Hippocampal formation (tissue), 2 donors: ENCODE data around the gene VSIG2.

Source experiments
- DNase-seq, 2 donors: peaks; one replicate each; lab custom pipeline; 2025; lab: John Stamatoyannopoulos, UW

Gene VSIG2

GRCh38 chr11:124724979-124725718, 26.9 kb downstream of the VSIG2 start:
- DNase-seq = no peak

GRCh38 chr11:124722176-124722575, 29.9 kb downstream of the VSIG2 start:
- no peak for DNase-seq

- no peak for DNase-seq
Measured at GRCh38 chr11:124719534-124719933, 32.5 kb downstream of the VSIG2 start.

- no peak for DNase-seq
Measured at GRCh38 chr11:124718801-124719200, 33.3 kb downstream of the VSIG2 start.

- DNase-seq = no peak
Measured at GRCh38 chr11:124717786-124718651, 34.0 kb downstream of the VSIG2 start.

- DNase-seq = no peak
Measured at GRCh38 chr11:124717421-124717785, 34.7 kb downstream of the VSIG2 start.

GRCh38 chr11:124716591-124716990, 35.5 kb downstream of the VSIG2 start:
- no peak for DNase-seq

- DNase-seq = no peak
Measured at GRCh38 chr11:124712392-124712791, 39.7 kb downstream of the VSIG2 start.

GRCh38 chr11:124707829-124708228, 44.2 kb downstream of the VSIG2 start:
- no peak for DNase-seq

GRCh38 chr11:124700028-124700427, 52.0 kb downstream of the VSIG2 start:
- no peak for DNase-seq

GRCh38 chr11:124699547-124699946, 52.5 kb downstream of the VSIG2 start:
- DNase-seq = no peak
